H1 (cell line): ENCODE results near the gene RGS11. TPM values are rescaled to one million over a fixed set of nuclear protein-coding genes. Genes with fewer than 3 reads are reported as not detected.

Source experiments
- CTCF ChIA-PET: fragments of 300-600 bp; sonication (Branson Sonifier 250); formaldehyde crosslinking; loops from one replicate; lab custom pipeline; 2021; ENCODE audit not compliant: partially characterized antibody; lab: Charles Lee
- POLR2A ChIA-PET: fragments of 300-600 bp; sonication (Branson Sonifier 250); formaldehyde crosslinking; loops from one replicate; lab custom pipeline; 2021; ENCODE audit warnings: inconsistent platforms; ENCODE audit not compliant: partially characterized antibody; lab: Charles Lee
- DNase-seq, 2 experiments: peaks; one replicate each; pipeline versions ENCODE4 v3.0.0 to v3.0.0-alpha.2; 2010 to 2022; ENCODE audit warnings: low spot score in 2 of 2, low read depth in 1 of 2, mixed read lengths in 1 of 2
- FAIRE-seq: peaks from 2 replicates; lab custom pipeline; 2011; peaks lifted over from hg19 to GRCh38; lab: Jason Lieb, UNC
- H2AFZ ChIP-seq: 2 replicates; pipeline ENCODE4 v1.8.1; 2012; ENCODE audit warnings: low read length, inconsistent platforms
- H2AK5ac ChIP-seq: 2 replicates; pipeline ENCODE4 v1.6.1; 2013; ENCODE audit warnings: low read depth, low read length
- H2BK120ac ChIP-seq: replicated peaks from 2 replicates; pipeline ENCODE3; 2013; ENCODE audit warnings: low read depth, low read length, inconsistent platforms
- H2BK12ac ChIP-seq: 2 replicates; pipeline ENCODE4 v1.6.1; 2013; ENCODE audit warnings: low read depth, low read length
- H2BK15ac ChIP-seq: 2 replicates; pipeline ENCODE4 v1.6.1; 2013; ENCODE audit warnings: low read length
- H2BK20ac ChIP-seq: 2 replicates; pipeline ENCODE4 v1.6.1; 2013; ENCODE audit warnings: low read length
- H2BK5ac ChIP-seq: 2 replicates; pipeline ENCODE4 v1.6.1; 2013; ENCODE audit warnings: low read depth, low read length
- H3K14ac ChIP-seq: 2 replicates; pipeline ENCODE4 v1.6.1; 2013; ENCODE audit warnings: inconsistent platforms; ENCODE audit not compliant: insufficient read length
- H3K18ac ChIP-seq: 2 replicates; pipeline ENCODE4 v1.6.1; 2013; ENCODE audit warnings: low read length; ENCODE audit errors: extremely low read depth
- H3K23ac ChIP-seq: 2 replicates; pipeline ENCODE4 v1.6.1; 2013; ENCODE audit warnings: inconsistent platforms; ENCODE audit not compliant: insufficient read length
- H3K23me2 ChIP-seq: 2 replicates; pipeline ENCODE4 v1.6.1; 2013; ENCODE audit warnings: low read depth, low read length
- H3K27ac ChIP-seq: 2 replicates; pipeline ENCODE4 v1.6.1; 2011; ENCODE audit warnings: low read depth, low read length, inconsistent platforms
- H3K27me3 ChIP-seq, 4 experiments: replicated peaks in 1 of 4; 1 replicate in 1 of 4; 2 replicates in 3 of 4; pipeline versions ENCODE4 v1.6.1 to v1.8.1; 2011 to 2013; ENCODE audit warnings: low read length in 3 of 4, mild to moderate bottlenecking in 3 of 4, inconsistent platforms in 2 of 4, mixed read lengths in 2 of 4, moderate library complexity in 1 of 4; ENCODE audit not compliant: control insufficient read depth in 3 of 4, insufficient read depth in 3 of 4; ENCODE audit errors: extremely low read depth in 1 of 4
- H3K36me3 ChIP-seq, 4 experiments: 2 replicates each; pipeline versions ENCODE4 v1.6.1 to v1.8.1; 2011 to 2013; ENCODE audit warnings: mild to moderate bottlenecking in 4 of 4, low read length in 3 of 4, moderate library complexity in 2 of 4, control low read depth in 1 of 4, inconsistent platforms in 1 of 4; ENCODE audit not compliant: insufficient read depth in 4 of 4, control insufficient read depth in 2 of 4
- H3K4ac ChIP-seq: replicated peaks from 2 replicates; pipeline ENCODE3; 2013; ENCODE audit warnings: low read length, low read depth, mixed read lengths, inconsistent platforms; ENCODE audit not compliant: insufficient read length
- H3K4me1 ChIP-seq, 4 experiments: replicated peaks in 1 of 4; 1 replicate in 1 of 4; 2 replicates in 3 of 4; pipeline versions ENCODE4 v1.6.1 to v1.8.1; 2011 to 2013; ENCODE audit warnings: low read length in 3 of 4, inconsistent platforms in 2 of 4, mixed read lengths in 1 of 4; ENCODE audit not compliant: insufficient read depth in 4 of 4, control insufficient read depth in 3 of 4
- H3K4me2 ChIP-seq, 2 experiments: 2 replicates each; pipeline versions ENCODE4 v1.6.1 to v1.8.1; 2011 to 2013; ENCODE audit warnings: low read depth in 2 of 2, low read length in 2 of 2, control low read depth in 1 of 2, inconsistent platforms in 1 of 2, mild to moderate bottlenecking in 1 of 2; ENCODE audit not compliant: insufficient read depth in 1 of 2
- H3K4me3 ChIP-seq, 4 experiments: fragments of 200-600, 300-600 bp in 1 of 4; sonication (generic), shearing (Covaris generic), sonication (Bioruptor Twin) in 1 of 4; 2 replicates each; pipeline versions ENCODE4 v1.5.1 to v1.8.1; 2011 to 2016; ENCODE audit warnings: low read length in 4 of 4, low read depth in 3 of 4, control low read depth in 2 of 4, inconsistent platforms in 2 of 4, mild to moderate bottlenecking in 2 of 4, mixed read lengths in 1 of 4, moderate library complexity in 1 of 4; ENCODE audit not compliant: insufficient read depth in 2 of 4; ENCODE audit errors: extremely low read depth in 1 of 4
- H3K56ac ChIP-seq: replicated peaks from 2 replicates; pipeline ENCODE3; 2013; ENCODE audit warnings: low read depth, mild to moderate bottlenecking, mixed read lengths, low read length, inconsistent platforms; ENCODE audit not compliant: insufficient read length
- H3K79me1 ChIP-seq: 2 replicates; pipeline ENCODE4 v1.6.1; 2013; ENCODE audit warnings: low read depth, low read length, control low read depth
- H3K79me2 ChIP-seq, 2 experiments: 2 replicates each; pipeline versions ENCODE4 v1.6.1 to v1.8.1; 2012 to 2013; ENCODE audit warnings: low read length in 2 of 2, mild to moderate bottlenecking in 2 of 2, inconsistent platforms in 1 of 2; ENCODE audit not compliant: insufficient read depth in 2 of 2, control insufficient read depth in 1 of 2
- H3K9ac ChIP-seq, 4 experiments: replicated peaks in 1 of 4; 1 replicate in 1 of 4; 2 replicates in 3 of 4; pipeline versions ENCODE4 v1.6.1 to v1.8.1; 2011 to 2013; ENCODE audit warnings: low read depth in 3 of 4, low read length in 3 of 4, control low read depth in 2 of 4, mild to moderate bottlenecking in 2 of 4, moderate library complexity in 2 of 4, inconsistent platforms in 1 of 4; ENCODE audit errors: extremely low read depth in 1 of 4
- H3K9me3 ChIP-seq, 2 experiments: 2 replicates each; pipeline versions ENCODE4 v1.6.1 to v1.8.1; 2012 to 2013; ENCODE audit warnings: mild to moderate bottlenecking in 2 of 2, moderate library complexity in 2 of 2, control low read depth in 1 of 2, inconsistent platforms in 1 of 2, low read depth in 1 of 2, low read length in 1 of 2, mixed read lengths in 1 of 2; ENCODE audit not compliant: insufficient read depth in 2 of 2
- H4K20me1 ChIP-seq, 2 experiments: replicated peaks in 1 of 2; 2 replicates each; pipeline versions ENCODE3 to v1.8.1; 2011 to 2013; ENCODE audit warnings: inconsistent platforms in 2 of 2, low read length in 2 of 2, mild to moderate bottlenecking in 1 of 2; ENCODE audit not compliant: insufficient read depth in 2 of 2, control insufficient read depth in 1 of 2
- H4K5ac ChIP-seq: 2 replicates; pipeline ENCODE4 v1.6.1; 2013; ENCODE audit warnings: low read length, low read depth, mixed read lengths, inconsistent platforms; ENCODE audit not compliant: insufficient read length
- H4K8ac ChIP-seq: 2 replicates; pipeline ENCODE4 v1.8.0; 2013; ENCODE audit warnings: mild to moderate bottlenecking, moderate library complexity, low read length, inconsistent platforms; ENCODE audit not compliant: insufficient read depth; ENCODE audit errors: extremely low read depth
- H4K91ac ChIP-seq: replicated peaks from 2 replicates; pipeline ENCODE3; 2013; ENCODE audit warnings: low read length, mixed read lengths, inconsistent platforms; ENCODE audit not compliant: insufficient read length
- BCL11A ChIP-seq, 2 experiments: IDR thresholded peaks; one replicate each; pipeline ENCODE4 v1.6.1; 2011; ENCODE audit warnings: low read depth in 2 of 2, low read length in 2 of 2, mild to moderate bottlenecking in 2 of 2
- CBX8 ChIP-seq: fragments of 300-800, 300-1000 bp; sonication (generic); IDR thresholded peaks from 2 replicates; pipeline ENCODE4 v1.7.1; 2016; ENCODE audit warnings: low read depth, low read length, borderline replicate concordance
- POLR2A ChIP-seq, 2 experiments: IDR thresholded peaks; 1 replicate in 1 of 2; 2 replicates in 1 of 2; pipeline ENCODE4 v1.6.1; 2011; ENCODE audit warnings: low read depth in 2 of 2, low read length in 2 of 2, mild to moderate bottlenecking in 2 of 2; ENCODE audit errors: control extremely low read depth in 1 of 2
- RAD21 ChIP-seq, 2 experiments: IDR thresholded peaks in 1 of 2; conservative IDR thresholded peaks in 1 of 2; 2 replicates each; pipeline ENCODE4 v1.6.1; 2011; ENCODE audit warnings: low read depth in 2 of 2, low read length in 2 of 2, improper control_type of control experiment in 1 of 2, inconsistent platforms in 1 of 2, mild to moderate bottlenecking in 1 of 2, moderate library complexity in 1 of 2
- TAF1 ChIP-seq: IDR thresholded peaks from 2 replicates; pipeline ENCODE4 v1.6.1; 2011; ENCODE audit warnings: mild to moderate bottlenecking, low read depth, low read length
- ZNF274 ChIP-seq: IDR thresholded peaks from 2 replicates; pipeline ENCODE4 v1.7.0; 2012; ENCODE audit warnings: low read length, borderline replicate concordance; ENCODE audit errors: extremely low read depth
- WGBS, 2 experiments: shearing (Covaris generic) in 1 of 2; methylation state at CpG; one replicate each; pipeline versions ENCODE4 v1.1.6 to v1.1.7; 2013 to 2015; ENCODE audit warnings: low lambda C conversion rate in 2 of 2, mixed read lengths in 2 of 2, inconsistent platforms in 1 of 2, low coverage in 1 of 2, missing lambda C conversion rate in 1 of 2; ENCODE audit not compliant: insufficient replicate concordance in 2 of 2, insufficient coverage in 1 of 2, insufficient read length in 1 of 2; ENCODE audit errors: extremely low coverage in 1 of 2, missing lambda C conversion rate in 1 of 2; 5-methylcytosine and 5-hydroxymethylcytosine counted together
- polyA plus RNA-seq, 7 experiments: library from polyadenylated mRNA; depleted of rRNA in 3 of 7; stranded (reverse) in 5 of 7; unstranded in 2 of 7; fragments of >200 nt in 5 of 7; fragments of 200-250 nt in 2 of 7; gene quantifications; 1 replicate in 5 of 7; 2 replicates in 1 of 7; 4 replicates in 1 of 7; pipeline versions ENCODE4 v1.2.1 to v1.2.3, GENCODE V29; 2011 to 2013; ENCODE audit warnings: missing spikeins in 2 of 7, mixed read lengths in 2 of 7
- total RNA-seq: library from RNA; stranded (reverse); fragmentation: NEBNext Ultra II Directional; extraction: Animal tissue kit (Norgen Biotek cat#: 25700); gene quantifications from 2 replicates; pipeline ENCODE4 v1.2.1, GENCODE V29; 2021

The RGS11 gene
- total and polyA plus RNA-seq, 2 of the 8 experiments (the other 6 are each of a cell fraction or from before 2014, with no cell fraction given) = 0.84 to 1.2 TPM

DNA sequence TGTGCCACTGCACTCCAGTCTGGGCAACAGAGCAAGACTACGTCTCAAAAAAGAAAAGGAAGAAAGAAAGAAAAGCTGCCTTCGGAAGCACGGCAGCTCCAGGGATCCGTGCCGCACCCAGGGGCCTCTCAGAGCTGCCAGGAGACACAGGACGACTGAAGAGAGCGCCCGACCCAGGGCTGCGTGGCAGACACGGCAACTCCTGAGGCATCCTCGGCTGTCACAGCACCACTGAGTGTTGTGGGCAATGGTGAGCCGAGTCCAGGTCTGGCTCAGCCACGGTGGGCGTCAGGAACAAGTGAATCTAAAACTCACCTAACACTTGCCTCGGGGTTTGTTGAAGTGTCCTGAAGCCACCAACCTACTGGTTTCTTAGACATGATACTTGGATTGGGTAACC, 36.0 kb upstream of the RGS11 start:
- Histone ChIP-seq H3K36me3 (peaks cover 4 to 19% (median 13%) of the 10 kb centered on the region in 4 experiments; a peak in 7 of 8 replicates), H3K27ac (no peak overlapping the region), H4K91ac (no peak overlapping the region), H4K5ac (no peak overlapping the region), H3K56ac (no peak overlapping the region), H4K20me1 (peaks cover 4 to 20% of the 10 kb centered on the region in 2 experiments), H3K23me2 (no peaks in the 10 kb centered on the region), H3K4me1 (no peaks in the 10 kb centered on the region), H4K8ac (no peak overlapping the region), H3K9ac (no peak overlapping the region), H3K14ac (no peak overlapping the region), H3K79me1 (peaks cover 2% of the 10 kb centered on the region), H2BK15ac (no peak overlapping the region), H3K4me2 (no peak overlapping the region), H2BK20ac (no peak overlapping the region), H2BK12ac (no peak overlapping the region), H3K79me2 (peaks cover 0 to 10% of the 10 kb centered on the region in 2 experiments; a peak in 1 of 4 replicates), H2AK5ac (no peak overlapping the region), H3K4me3 (no peak overlapping the region), H3K27me3 (no peaks in the 10 kb centered on the region), H3K4ac (no peak overlapping the region), H2BK120ac (no peak overlapping the region), H2AFZ (no peak overlapping the region), H3K23ac (no peak overlapping the region), H2BK5ac (no peak overlapping the region), H3K18ac (no peak overlapping the region), H3K9me3 (no peaks in the 10 kb centered on the region)
- ChIA-PET POLR2A (no interaction called here), CTCF (interaction anchor here (1.1 to 6.0 kb wide), 3 partner anchors 8 to 104 kb away, joined by 3 to 46 read pairs (median 11); no protein-coding TSS in a partner anchor)
- 93% methylated on average over 10 of the region's 15 CpGs; no CpG with 5 or more reads in 1 of the 2 experiments for WGBS, 2 experiments
- DNase-seq (no peak), FAIRE-seq (no peak)
- TF ChIP-seq POLR2A (IDR thresholded peaks at IDR 0.05; ENCODE audit: control extremely low read depth in 1 of 2, low read depth in 2 of 2, low read length in 2 of 2) (no peak), RAD21 (IDR thresholded peaks at IDR 0.05 in 1 of 2, conservative IDR thresholded peaks at IDR 0.05 in 1 of 2; ENCODE audit: low read depth in 2 of 2, low read length in 2 of 2) (no peak), BCL11A (IDR thresholded peaks at IDR 0.05; ENCODE audit: low read depth in 2 of 2, low read length in 2 of 2) (no peak), CBX8 (no peak), ZNF274 (no peak), TAF1 (no peak)
